ENCODE results near the gene CLCA4.
"Not testable (repeated sequence)": the region's sequence is repeated elsewhere in the genome, so short reads cannot be mapped to it uniquely, and the experiment has no call there.

The CLCA4 gene

GRCh38 chr1:86546787-86547221, at the start of gene CLCA4:
CLCA4 (plus strand) TSS chr1:86547078; CDS start chr1:86547120, 42 bp downstream.
- DNase-seq = no peak

- no peak for DNase-seq
These were observed 48.6 kb upstream of the CLCA4 start for GRCh38 chr1:86498281-86498680.

- DNase-seq = no peak
These were observed 46.8 kb upstream of the CLCA4 start for GRCh38 chr1:86499987-86500593.

GRCh38 chr1:86500714-86501113, 46.2 kb upstream of the CLCA4 start:
- no peak for DNase-seq

- not testable (repeated sequence) for DNase-seq
These were observed 44.7 kb upstream of the CLCA4 start for GRCh38 chr1:86502125-86502646.

DNA sequence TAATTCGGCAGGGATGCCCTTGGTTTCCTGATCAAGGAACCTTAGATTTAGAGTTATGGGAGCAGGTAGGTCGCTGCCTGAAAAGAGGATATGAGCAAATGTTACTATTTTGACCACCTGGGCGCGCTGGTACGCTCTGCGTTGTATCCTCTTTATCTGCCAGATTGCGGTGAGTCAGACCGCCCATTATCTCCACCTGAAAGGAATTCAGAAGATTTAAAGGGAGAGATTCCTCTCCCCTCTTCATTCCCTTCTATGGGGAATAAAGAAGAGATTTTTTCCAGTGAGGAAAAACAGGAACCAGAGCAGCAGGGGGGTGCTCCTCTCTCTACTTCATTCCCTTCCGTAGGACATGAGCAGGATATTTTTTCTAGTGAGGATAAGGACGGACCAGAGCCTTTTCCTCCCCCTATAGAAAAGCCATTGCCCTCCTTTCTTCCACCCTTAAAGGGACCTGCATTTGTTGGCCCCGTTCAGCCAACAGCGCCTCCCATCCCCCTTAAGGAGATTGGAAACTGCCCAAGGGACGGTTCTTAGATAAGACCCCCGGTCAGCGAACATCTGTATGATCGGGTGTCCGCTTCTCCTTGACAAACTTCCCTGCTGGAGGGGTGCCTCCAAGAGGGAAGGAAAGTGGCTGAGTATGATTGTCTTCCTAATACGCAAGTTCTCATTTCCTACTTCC, 44.0 kb upstream of the CLCA4 start:
- DNase-seq = no peak

DNA sequence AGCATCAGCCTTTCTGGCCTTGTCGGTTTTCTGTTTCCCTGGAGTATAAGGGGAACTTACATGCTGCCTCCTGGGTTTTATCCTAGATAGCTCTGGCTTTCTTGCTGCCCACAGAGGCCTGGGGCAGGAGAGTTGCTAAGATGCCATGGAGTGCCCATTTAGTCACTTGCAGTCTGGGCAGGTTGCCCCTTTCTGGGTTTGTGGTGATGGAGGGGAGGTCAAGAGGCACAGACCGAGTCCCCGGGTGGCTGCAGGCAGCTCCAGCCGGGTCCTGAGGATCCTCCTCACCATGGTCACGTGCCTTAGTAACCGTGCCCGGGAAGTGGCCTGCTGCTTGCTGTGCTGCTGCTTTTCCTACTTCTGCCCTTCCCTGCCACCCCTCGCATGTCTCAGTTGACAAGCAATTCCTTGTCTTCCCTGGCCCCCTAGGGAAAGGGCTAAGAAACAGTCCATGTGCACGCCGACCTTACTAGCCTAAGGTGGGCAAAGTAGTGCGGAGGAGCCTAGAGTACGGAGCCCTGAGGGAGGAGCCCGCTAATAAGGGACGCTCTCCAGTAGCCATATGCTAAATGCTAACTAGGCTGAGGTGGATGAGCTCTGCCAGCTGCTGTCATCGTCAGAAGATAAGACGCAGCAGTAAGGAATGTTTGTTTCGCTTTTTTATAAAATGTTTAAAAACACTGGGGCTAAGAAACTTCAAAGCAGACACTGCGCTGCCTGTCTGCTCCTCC, 43.3 kb upstream of the CLCA4 start:
- no peak for DNase-seq

- DNase-seq = no peak
These were observed 42.8 kb upstream of the CLCA4 start for GRCh38 chr1:86504137-86504479.

DNA sequence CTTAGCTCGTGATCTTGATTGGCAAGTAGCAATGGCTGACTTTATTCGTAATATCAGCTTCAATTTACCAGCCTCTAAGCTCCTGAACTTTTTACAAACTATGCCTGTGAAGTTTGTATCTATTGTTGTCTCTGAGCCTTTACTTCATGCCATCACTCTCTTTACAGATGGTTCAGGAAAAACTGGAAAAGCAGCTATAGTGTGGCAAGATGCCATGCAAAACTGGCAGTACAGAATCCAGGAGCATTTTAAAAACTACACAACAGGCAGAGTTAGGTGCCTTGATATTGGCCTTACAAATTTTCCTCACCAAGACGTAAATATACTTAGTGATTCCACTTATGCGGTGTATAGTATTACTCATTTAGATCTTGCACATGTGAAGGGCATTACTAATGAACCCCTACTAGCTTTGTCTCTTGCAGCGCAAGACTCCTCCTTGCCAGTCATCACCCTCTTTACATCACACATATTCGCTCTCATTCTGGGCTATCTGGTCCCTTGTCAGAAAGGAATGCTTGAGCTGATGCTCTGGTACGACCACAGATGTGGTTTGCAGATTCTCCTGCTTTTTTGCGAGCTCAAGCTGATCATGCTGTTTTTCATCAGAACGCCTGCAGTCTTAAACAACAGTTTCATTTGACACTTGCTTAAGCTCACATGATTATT, 41.8 kb upstream of the CLCA4 start:
- no peak for DNase-seq

DNA sequence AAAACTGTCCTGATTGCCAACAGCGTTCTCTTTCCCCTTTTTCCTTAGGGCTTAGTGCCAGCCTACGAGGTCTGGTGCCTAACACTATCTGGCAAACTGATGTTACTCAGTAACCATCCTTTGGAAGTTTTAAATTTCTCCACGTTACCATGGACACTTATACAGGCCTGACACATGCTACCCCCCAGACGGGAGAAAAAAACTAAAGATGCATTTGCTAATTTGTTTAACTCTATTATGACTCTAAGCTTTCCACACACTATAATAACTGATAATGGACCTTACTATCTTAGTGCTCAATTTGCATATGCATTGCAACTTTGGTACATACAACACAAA, 41.3 kb upstream of the CLCA4 start:
- DNase-seq = no peak

DNA sequence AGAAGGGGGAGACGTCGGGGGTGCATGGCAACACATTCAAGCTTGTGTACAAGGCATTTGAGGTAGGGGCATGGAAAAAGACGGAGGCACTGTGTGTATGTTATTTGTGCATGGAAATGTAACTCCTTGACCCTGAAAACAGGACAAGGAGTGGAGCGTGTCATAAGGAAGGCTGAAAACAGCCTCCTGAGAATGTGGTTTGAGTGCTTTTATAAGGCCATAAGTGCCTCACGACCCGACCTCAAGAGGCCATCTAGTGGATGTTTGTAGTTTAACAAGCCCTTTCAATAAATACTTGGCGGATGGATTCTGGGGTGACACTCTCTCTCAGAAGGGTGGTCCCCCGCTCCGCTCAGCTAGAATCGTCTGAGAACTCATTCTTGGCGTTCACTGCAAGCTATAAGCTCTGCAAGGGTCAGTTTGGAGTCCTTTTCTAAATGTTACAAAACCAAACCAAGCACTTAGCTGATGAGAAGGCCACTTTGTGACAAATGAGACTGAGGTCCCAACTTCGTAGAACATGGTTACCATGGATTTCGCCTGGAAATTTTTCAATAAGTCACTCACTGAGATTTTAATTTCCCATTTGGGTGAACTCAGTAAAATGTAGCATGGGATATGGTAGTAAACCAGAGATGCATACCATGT, 38.8 kb upstream of the CLCA4 start:
- no peak for DNase-seq

DNA sequence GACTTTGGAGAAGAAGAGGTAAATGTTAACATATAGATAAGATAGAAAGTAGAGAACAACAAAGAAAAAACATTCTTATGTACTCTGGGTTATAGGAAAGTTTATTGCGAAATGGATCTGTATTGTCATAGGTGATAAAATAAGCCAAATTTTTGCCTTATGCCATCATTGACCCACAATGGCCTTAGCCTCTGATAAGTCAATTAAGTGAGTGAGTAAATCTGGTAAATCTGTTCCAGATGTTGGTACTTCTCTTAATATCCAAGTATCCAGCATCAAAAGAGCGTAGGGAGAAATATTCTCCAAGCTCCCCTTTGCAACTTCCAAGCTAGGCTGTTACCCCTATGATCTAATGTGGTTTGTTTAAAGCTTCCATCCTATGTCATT, 38.3 kb upstream of the CLCA4 start:
- no peak for DNase-seq

DNA sequence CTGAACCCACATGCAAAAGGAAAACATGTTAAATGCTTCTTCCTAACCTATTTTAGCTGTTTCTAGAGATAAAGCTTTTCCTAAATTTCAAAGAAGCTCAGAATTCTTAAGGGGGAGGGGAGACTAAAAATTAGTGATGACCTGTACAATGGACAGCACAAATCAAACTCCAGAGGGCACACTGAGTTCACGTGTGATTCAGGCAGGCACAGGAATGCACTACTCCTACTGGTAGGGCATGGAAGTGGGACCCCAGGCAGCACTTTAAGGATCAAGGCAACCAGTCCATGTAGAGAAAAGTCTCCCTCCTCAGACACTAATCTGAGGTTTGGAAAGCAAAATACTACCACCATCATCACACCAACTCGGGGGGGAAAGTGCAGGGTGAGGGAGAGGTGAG, 31.3 kb upstream of the CLCA4 start:
- no peak for DNase-seq

- no peak for DNase-seq
These were observed 30.5 kb upstream of the CLCA4 start for GRCh38 chr1:86516335-86516734.

- DNase-seq = no peak
These were observed 29.5 kb upstream of the CLCA4 start for GRCh38 chr1:86517336-86517735.

DNA sequence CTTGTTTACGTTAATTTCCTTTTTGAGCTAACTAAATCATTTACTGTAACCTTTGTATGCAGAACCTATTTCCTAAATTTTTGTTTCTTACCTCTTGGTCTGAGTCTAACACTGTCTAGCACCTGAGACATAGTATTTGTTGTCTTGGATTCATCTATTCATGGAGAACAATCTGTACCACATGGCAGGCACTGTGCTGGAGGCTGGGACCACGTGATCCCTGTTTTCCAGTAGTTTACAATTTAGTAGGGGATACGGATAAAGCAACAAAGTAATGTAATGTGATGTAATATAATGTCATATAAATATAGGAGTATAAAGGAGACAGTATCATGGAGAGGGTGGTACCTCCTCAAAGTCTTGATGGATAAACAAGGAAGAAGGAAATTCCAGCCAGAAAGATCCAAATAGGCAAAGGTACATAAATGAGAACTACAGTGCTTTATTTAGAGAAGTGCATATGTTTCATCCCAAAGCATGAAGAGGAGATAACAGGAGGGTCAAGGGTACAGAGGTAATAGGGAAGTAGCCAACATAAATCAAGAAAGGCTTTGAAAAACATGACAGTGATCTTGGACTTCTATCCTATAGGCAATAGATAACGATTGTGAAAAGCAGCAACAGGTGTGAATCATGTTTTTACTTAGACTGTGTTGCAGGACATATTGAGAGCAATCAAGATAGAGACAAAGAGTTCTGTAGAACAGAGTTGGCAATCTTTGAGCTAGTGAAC, 25.9 kb upstream of the CLCA4 start:
- DNase-seq = no peak

GRCh38 chr1:86521522-86521891, 25.4 kb upstream of the CLCA4 start:
- DNase-seq = no peak

- DNase-seq = no peak
These were observed 24.6 kb upstream of the CLCA4 start for GRCh38 chr1:86522240-86522639.

- no peak for DNase-seq
These were observed 23.1 kb upstream of the CLCA4 start for GRCh38 chr1:86523670-86524354.

DNA sequence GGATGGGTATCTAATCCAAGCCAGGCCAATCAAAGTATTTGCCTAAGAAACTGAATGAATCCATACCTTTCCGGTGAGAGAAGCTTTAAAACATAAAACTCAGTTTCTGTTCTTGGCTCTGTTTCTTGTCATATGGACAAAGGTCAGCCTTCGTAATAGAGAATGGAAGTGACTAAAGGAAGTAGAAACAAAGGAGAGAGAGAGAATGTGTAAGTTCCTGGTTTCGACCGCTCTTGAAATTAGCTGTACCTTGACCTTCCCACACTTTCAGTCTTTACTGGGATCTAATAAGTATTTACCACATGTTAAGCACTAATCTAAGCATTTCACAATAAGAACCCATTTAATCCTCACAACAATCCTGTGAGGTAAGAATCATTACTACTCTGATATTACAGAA, 19.6 kb upstream of the CLCA4 start:
- no peak for DNase-seq

DNA sequence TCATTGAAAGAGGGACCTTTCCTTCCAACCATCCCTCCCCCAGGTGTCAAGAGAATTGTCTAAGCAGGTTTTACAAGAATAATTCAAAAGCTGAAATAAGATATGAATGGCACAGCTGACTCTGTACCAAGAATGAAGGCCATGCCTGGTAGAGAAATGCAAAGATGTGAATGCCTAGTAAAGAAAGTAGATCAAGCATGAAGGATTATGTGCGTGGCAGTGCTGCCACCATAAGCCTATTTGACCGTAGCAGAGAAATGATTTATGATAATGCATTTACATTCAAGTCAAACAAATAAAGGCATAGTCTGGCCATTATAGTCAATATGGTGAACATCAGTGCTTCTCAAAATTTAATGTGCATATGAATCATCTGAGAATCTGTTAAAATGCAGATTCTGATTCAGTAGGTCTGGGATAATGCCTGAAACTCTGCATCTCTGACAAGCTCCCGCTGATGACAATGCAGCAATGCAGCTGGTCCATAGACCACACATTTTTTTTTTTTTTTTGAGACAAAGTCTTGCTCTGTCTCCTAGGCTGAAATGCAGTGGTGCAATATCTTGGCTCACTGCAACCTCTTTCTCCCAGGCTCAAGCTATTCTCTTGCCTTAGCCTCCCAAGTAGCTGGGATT, 16.6 kb upstream of the CLCA4 start:
- DNase-seq = no peak
